Activated gamma-delta T cell treated with anti-CD3 and anti-CD28 coated beads, Interleukin-2, amount 50 U/mL, for 16 hours (primary cell): ENCODE measurements around the gene AQP11.
"Not testable (repeated sequence)": the region's sequence is repeated elsewhere in the genome, so short reads cannot be mapped to it uniquely, and the experiment has no call there.

ENCODE experiments used
- DNase-seq: peaks from one replicate; pipeline ENCODE4 v3.0.0-alpha.2; 2020; ENCODE audit warnings: low read depth

AQP11 gene

GRCh38 chr11:77593883-77594282 is 4.1 kb downstream of the AQP11 start:
- no peak for DNase-seq

GRCh38 chr11:77596626-77597025 is 6.9 kb downstream of the AQP11 start:
- DNase-seq, result no peak

GRCh38 chr11:77598195-77598594 is 8.4 kb downstream of the AQP11 start:
- no peak for DNase-seq

GRCh38 chr11:77602381-77603088 is 12.8 kb downstream of the AQP11 start:
- no peak for DNase-seq

GRCh38 chr11:77604281-77604680 is 14.5 kb downstream of the AQP11 start:
- DNase-seq, result no peak

GRCh38 chr11:77609234-77609633 is 19.5 kb downstream of the AQP11 start:
- no peak for DNase-seq

GRCh38 chr11:77611921-77612320 is 22.2 kb downstream of the AQP11 start:
- no peak for DNase-seq

GRCh38 chr11:77617892-77618291 is 28.1 kb downstream of the AQP11 start:
- DNase-seq, result no peak

GRCh38 chr11:77619576-77620198 is 29.9 kb downstream of the AQP11 start:
- DNase-seq, result no peak

- no peak for DNase-seq
Observed at GRCh38 chr11:77630157-77630710, 40.5 kb downstream of the AQP11 start.

GRCh38 chr11:77633926-77634325 is 44.2 kb downstream of the AQP11 start:
- DNase-seq, result not testable (repeated sequence)

- no peak for DNase-seq
Observed at GRCh38 chr11:77636731-77637344, 47.1 kb downstream of the AQP11 start.

- peak; percentile 72 for DNase-seq
Observed at GRCh38 chr11:77637345-77638165, 47.8 kb downstream of the AQP11 start, which contains the start of gene CLNS1A. TSS of gene CLNS1A (minus strand) at chr11:77637794. CDS start at chr11:77637714, 80 bp downstream.

- no peak for DNase-seq
Observed at GRCh38 chr11:77642228-77642627, 52.5 kb downstream of the AQP11 start.

GRCh38 chr11:77644887-77645286 is 55.1 kb downstream of the AQP11 start:
- no peak for DNase-seq

GRCh38 chr11:77647654-77648305 is 58.0 kb downstream of the AQP11 start:
- no peak for DNase-seq

GRCh38 chr11:77650123-77650522 is 60.4 kb downstream of the AQP11 start:
- DNase-seq, result no peak

- no peak for DNase-seq
Observed at GRCh38 chr11:77654770-77655434, 65.1 kb downstream of the AQP11 start.

GRCh38 chr11:77656362-77656761 is 66.6 kb downstream of the AQP11 start:
- no peak for DNase-seq

GRCh38 chr11:77658213-77659013 is 68.7 kb downstream of the AQP11 start:
- no peak for DNase-seq
